Bronchial epithelial cell (primary cell): ENCODE results near the gene CALM3. TPM values are rescaled to one million over a fixed set of nuclear protein-coding genes. Genes with fewer than 3 reads are reported as not detected.

Experiments used
- DNase-seq: peaks from one replicate; pipeline ENCODE4 v3.0.0-alpha.2; 2010; ENCODE audit warnings: low read depth
- FAIRE-seq: peaks from 2 replicates; lab custom pipeline; 2011; peaks lifted over from hg19 to GRCh38; lab: Jason Lieb, UNC
- H3K27me3 ChIP-seq: 2 replicates; pipeline ENCODE4 v1.5.1; 2011; ENCODE audit warnings: low read length; ENCODE audit not compliant: control insufficient read depth, insufficient read depth
- H3K36me3 ChIP-seq: 2 replicates; pipeline ENCODE4 v1.5.1; 2011; ENCODE audit warnings: low read length; ENCODE audit not compliant: control insufficient read depth, insufficient read depth
- H3K4me3 ChIP-seq: 2 replicates; pipeline ENCODE4 v1.5.1; 2011; ENCODE audit warnings: mild to moderate bottlenecking, low read depth, low read length, control low read depth
- CTCF ChIP-seq: IDR thresholded peaks from 2 replicates; pipeline ENCODE4 v1.5.1; 2011; ENCODE audit warnings: mild to moderate bottlenecking, moderate library complexity, low read length, control low read depth, inconsistent platforms; ENCODE audit not compliant: insufficient read depth, severe bottlenecking
- total RNA-seq: library from RNA; depleted of rRNA; stranded (reverse); fragments of >200 nt; gene quantifications from 2 replicates; pipeline ENCODE4 v1.2.1, GENCODE V29; 2014

Gene CALM3
- total RNA-seq, 1 donor from 2014 or later = 79.8 TPM

GRCh38 chr19:46579361-46579879 is 21.7 kb upstream of the CALM3 start:
- H3K4me3 ChIP-seq = no peak overlapping the region
- no peaks in the 10 kb centered on the region for H3K36me3 ChIP-seq
- DNase-seq (no peak), FAIRE-seq (no peak)
- H3K27me3 ChIP-seq = no peaks in the 10 kb centered on the region
- TF ChIP-seq CTCF = peak; percentile 27

- Histone ChIP-seq H3K4me3 (no peak overlapping the region), H3K36me3 (no peaks in the 10 kb centered on the region), H3K27me3 (no peaks in the 10 kb centered on the region)
- TF ChIP-seq CTCF = no peak
- FAIRE-seq = no peak
- DNase-seq = no peak
These were observed 20.9 kb upstream of the CALM3 start for GRCh38 chr19:46580247-46580646.

- no peak for FAIRE-seq
- Histone ChIP-seq H3K36me3 (no peaks in the 10 kb centered on the region), H3K27me3 (no peaks in the 10 kb centered on the region), H3K4me3 (no peak overlapping the region)
- no peak for TF ChIP-seq CTCF
- DNase-seq = no peak
These were observed 15.6 kb upstream of the CALM3 start for GRCh38 chr19:46585539-46585938.

- no peaks in the 10 kb centered on the region for H3K27me3 ChIP-seq
- no peak overlapping the region for H3K4me3 ChIP-seq
- H3K36me3 ChIP-seq = no peaks in the 10 kb centered on the region
- TF ChIP-seq CTCF = no peak
- FAIRE-seq (no peak), DNase-seq (peak; percentile 5)
These were observed 14.8 kb upstream of the CALM3 start for GRCh38 chr19:46586294-46586693.

- no peak for TF ChIP-seq CTCF
- FAIRE-seq (no peak), DNase-seq (no peak)
- Histone ChIP-seq H3K4me3 (no peak overlapping the region), H3K27me3 (no peaks in the 10 kb centered on the region), H3K36me3 (no peaks in the 10 kb centered on the region)
These were observed 13.3 kb upstream of the CALM3 start for GRCh38 chr19:46587861-46588260.

- TF ChIP-seq CTCF = no peak
- DNase-seq (no peak), FAIRE-seq (no peak)
- no peak overlapping the region for H3K4me3 ChIP-seq
- no peaks in the 10 kb centered on the region for H3K36me3 ChIP-seq
- no peaks in the 10 kb centered on the region for H3K27me3 ChIP-seq
These were observed 9.9 kb upstream of the CALM3 start for GRCh38 chr19:46591254-46591653.
